Fibroblast of the aortic adventitia (primary cell): Measurements from ENCODE around the gene UGT2B7. TPM values are rescaled to one million over a fixed set of nuclear protein-coding genes. Genes with fewer than 3 reads are reported as not detected.

Source experiments
- DNase-seq: peaks from one replicate; pipeline ENCODE4 v3.0.0-alpha.2; 2010; ENCODE audit warnings: low read depth
- H3K4me3 ChIP-seq: 2 replicates; pipeline ENCODE4 v1.5.1; 2011; ENCODE audit warnings: low read depth, mild to moderate bottlenecking, control low read depth, low read length, moderate library complexity
- total RNA-seq: library from RNA; depleted of rRNA; stranded (reverse); fragments of >200 nt; gene quantifications from 2 replicates; pipeline ENCODE4 v1.2.3, GENCODE V29; 2012; ENCODE audit warnings: low replicate concordance
- TF ChIP-seq, protein P1 (sequence below): IDR thresholded peaks from 2 replicates; pipeline ENCODE4 v1.5.1; 2011; ENCODE audit warnings: mild to moderate bottlenecking, low read length, control low read depth, inconsistent platforms; ENCODE audit not compliant: insufficient read depth

The UGT2B7 gene
- total RNA-seq, 1 donor: not detected

DNA sequence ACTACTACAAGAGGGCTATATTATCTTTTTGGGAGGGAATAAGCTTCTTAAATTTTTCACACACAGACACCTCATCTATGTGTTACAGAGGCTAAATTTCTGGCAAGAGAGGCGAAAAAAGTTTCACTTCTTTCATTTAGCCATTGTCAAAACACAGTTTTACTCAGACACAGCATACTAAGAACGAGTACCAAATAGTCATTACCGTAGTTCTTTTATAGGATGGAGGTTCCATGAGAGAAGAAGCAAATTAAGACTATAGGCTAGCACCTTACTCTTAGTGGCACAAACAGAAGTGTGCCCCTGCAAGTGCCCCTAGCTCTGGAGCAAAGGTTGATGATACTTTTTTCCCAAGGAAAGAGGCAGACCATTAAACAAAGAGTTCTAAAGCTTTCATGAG is 26.2 kb downstream of the UGT2B7 start:
- TF ChIP-seq, protein P1, sequence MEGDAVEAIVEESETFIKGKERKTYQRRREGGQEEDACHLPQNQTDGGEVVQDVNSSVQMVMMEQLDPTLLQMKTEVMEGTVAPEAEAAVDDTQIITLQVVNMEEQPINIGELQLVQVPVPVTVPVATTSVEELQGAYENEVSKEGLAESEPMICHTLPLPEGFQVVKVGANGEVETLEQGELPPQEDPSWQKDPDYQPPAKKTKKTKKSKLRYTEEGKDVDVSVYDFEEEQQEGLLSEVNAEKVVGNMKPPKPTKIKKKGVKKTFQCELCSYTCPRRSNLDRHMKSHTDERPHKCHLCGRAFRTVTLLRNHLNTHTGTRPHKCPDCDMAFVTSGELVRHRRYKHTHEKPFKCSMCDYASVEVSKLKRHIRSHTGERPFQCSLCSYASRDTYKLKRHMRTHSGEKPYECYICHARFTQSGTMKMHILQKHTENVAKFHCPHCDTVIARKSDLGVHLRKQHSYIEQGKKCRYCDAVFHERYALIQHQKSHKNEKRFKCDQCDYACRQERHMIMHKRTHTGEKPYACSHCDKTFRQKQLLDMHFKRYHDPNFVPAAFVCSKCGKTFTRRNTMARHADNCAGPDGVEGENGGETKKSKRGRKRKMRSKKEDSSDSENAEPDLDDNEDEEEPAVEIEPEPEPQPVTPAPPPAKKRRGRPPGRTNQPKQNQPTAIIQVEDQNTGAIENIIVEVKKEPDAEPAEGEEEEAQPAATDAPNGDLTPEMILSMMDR: no peak
- H3K4me3 ChIP-seq: no peak overlapping the region
- no peak for DNase-seq

DNA sequence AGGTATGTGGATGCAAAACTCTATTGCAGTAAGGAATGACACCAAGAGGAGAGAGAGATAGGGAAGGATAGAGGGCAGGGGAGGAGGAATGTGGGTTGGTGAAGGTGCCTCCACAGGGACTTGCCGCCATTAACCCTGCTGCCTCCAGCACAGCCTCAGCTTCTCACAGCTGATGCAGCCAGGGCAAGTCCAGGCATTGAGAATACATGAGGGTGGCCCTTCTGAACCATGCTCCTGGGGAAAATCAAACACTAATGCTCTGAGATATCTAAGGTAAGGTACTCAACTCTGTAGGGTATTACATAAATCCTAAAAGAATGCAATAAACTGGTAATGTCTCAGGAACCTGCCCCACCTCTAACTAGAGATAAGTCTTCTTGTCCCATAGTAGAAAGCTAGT is 28.7 kb downstream of the UGT2B7 start:
- TF ChIP-seq, protein P1: no peak
- no peak overlapping the region for H3K4me3 ChIP-seq
- DNase-seq: no peak

DNA sequence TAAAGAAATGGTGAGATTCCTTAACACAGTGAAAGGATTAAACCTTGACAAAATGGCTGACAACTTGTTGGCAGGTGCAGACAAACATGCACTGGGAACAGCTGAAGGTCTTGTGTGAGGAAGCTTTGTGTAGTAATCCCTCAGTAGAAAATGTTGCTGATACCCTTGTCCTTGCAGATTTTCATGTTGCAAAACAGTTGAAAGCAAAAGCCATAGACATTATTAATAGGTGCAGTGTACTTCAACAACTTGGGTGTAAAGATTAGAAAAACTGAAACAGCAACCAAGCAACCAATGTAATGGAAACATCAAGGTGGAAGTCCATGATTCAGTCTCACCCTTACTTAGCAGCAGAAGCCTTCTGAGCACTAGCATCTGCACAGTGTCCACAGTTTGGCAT is 29.8 kb downstream of the UGT2B7 start:
- DNase-seq: no peak
- TF ChIP-seq, protein P1: no peak
- H3K4me3 ChIP-seq: no peak overlapping the region

DNA sequence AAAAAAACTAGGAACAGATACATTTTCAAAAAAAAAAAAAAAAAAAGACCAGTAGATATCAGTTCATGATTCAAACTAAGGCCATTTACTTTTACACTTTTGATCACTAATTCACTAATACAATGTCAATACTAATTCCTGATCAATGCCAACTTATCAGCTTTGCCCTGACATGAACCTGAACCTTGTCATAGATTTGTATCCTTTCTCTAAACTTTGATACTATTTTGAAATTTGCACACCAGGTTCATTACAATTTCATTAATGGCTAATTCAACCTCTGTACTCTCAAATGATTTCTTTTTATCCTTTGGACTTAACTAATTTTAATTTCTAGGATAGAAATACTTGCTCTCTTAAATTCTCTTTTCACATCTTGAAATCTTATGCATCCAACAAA is 37.7 kb downstream of the UGT2B7 start:
- TF ChIP-seq, protein P1: no peak
- H3K4me3 ChIP-seq: no peak overlapping the region
- no peak for DNase-seq

DNA sequence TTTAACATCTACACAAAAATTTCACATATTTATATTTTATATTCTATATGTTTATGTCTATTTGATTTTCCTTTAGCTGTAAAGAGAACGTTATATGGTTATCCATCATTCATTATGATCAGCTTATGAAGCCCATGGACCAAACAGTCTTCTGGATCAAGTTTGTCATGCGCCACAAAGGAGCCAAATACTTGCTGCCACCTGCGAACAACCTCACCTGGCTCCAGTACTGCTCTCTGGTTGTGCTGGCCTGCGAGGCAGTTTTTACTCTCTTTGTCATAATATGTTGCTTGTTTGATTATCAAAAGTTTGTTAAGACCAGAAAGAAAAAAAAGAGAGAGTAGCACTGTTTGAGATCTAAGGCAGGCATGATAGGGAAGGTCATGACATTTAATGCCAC is 38.2 kb downstream of the UGT2B7 start:
- H3K4me3 ChIP-seq: no peak overlapping the region
- TF ChIP-seq, protein P1: no peak
- DNase-seq: no peak

DNA sequence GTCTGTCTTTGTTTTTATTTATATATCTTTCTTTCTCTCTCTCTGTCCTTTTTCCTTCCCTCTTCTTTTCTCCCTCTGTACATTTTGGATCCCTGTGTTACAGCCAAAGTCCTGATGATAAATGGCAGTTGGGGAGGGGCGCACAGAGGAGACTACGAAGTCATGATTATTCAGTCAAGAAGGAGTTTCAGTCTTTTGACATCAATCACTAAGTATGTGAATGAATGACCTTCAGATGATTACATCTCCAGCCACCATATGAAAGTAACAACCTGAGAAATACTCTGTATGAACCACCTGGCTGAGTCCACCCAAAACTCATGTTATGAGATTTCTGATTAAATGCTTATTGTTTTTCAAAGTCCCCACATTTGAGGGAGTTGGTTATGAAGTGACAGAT is 45.0 kb downstream of the UGT2B7 start:
- H3K4me3 ChIP-seq: no peak overlapping the region
- TF ChIP-seq, protein P1: no peak
- no peak for DNase-seq

DNA sequence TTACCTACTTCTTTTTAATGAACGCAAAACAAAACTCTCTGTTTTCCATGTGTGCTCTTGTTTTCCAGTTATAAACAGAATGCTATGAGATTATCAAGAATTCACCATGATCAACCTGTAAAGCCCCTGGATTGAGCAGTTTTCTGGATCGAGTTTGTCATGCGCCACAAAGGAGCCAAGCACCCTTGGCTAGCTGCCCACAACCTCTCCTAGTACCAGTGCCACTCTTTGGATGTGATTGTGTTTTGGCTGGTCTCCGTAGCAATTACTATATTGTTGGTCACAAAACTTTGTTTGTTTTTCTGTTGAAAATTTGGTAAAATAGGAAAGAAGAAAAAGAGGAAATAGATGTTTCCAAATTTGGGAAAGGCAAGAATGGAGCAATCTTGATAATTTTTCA is 51.1 kb downstream of the UGT2B7 start:
- TF ChIP-seq, protein P1: no peak
- no peak overlapping the region for H3K4me3 ChIP-seq
- DNase-seq: no peak
